PFSK-1 (cell line): ENCODE results near the gene NDUFA8.

Experiments
- FOXP2 ChIP-seq: optimal IDR thresholded peaks from 2 replicates; pipeline ENCODE3; 2011; ENCODE audit warnings: borderline replicate concordance, control low read depth, inconsistent platforms; ENCODE audit not compliant: insufficient read depth; ENCODE audit errors: extremely low read length, extremely low read depth
- POLR2AphosphoS5 ChIP-seq: IDR thresholded peaks from 2 replicates; pipeline ENCODE4 v1.6.1; 2012; ENCODE audit warnings: low read depth, mild to moderate bottlenecking, control low read depth, low read length, moderate library complexity
- SIN3A ChIP-seq: IDR thresholded peaks from 2 replicates; pipeline ENCODE4 v1.6.1; 2012; ENCODE audit warnings: mild to moderate bottlenecking, low read length, moderate library complexity, borderline replicate concordance; ENCODE audit not compliant: insufficient read depth
- TAF1 ChIP-seq: IDR thresholded peaks from 2 replicates; pipeline ENCODE4 v1.6.1; 2012; ENCODE audit warnings: low read length, control low read depth, borderline replicate concordance; ENCODE audit not compliant: insufficient read depth
- TF ChIP-seq, protein P1 (sequence below), 2 experiments: IDR thresholded peaks; 2 replicates each; pipeline versions ENCODE4 v1.6.1 to v1.8.0; 2011 to 2012; ENCODE audit warnings: low read depth in 2 of 2, low read length in 2 of 2, control low read depth in 1 of 2, inconsistent platforms in 1 of 2, mild to moderate bottlenecking in 1 of 2, moderate library complexity in 1 of 2; ENCODE audit not compliant: insufficient read depth in 1 of 2

NDUFA8 gene

DNA sequence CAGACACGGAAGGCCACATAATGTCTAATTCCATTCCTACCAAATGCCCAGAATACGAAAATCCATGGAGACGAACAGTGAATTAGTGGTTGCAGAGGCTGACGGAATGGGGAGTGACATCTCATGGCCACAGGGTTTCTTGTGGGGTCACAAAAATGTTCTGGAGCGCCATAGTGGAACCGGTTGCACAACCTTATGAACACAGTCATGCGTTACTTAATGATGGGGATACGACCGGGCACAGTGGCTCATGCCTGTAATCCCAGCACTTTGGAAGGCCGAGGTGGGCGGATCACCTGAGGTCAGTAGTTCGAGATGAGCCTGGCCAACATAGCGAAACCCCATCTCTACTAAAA is 40.4 kb downstream of the NDUFA8 start:
- TF ChIP-seq SIN3A (no peak), FOXP2 (no peak), POLR2AphosphoS5 (no peak), TAF1 (no peak)
- TF ChIP-seq, protein P1, sequence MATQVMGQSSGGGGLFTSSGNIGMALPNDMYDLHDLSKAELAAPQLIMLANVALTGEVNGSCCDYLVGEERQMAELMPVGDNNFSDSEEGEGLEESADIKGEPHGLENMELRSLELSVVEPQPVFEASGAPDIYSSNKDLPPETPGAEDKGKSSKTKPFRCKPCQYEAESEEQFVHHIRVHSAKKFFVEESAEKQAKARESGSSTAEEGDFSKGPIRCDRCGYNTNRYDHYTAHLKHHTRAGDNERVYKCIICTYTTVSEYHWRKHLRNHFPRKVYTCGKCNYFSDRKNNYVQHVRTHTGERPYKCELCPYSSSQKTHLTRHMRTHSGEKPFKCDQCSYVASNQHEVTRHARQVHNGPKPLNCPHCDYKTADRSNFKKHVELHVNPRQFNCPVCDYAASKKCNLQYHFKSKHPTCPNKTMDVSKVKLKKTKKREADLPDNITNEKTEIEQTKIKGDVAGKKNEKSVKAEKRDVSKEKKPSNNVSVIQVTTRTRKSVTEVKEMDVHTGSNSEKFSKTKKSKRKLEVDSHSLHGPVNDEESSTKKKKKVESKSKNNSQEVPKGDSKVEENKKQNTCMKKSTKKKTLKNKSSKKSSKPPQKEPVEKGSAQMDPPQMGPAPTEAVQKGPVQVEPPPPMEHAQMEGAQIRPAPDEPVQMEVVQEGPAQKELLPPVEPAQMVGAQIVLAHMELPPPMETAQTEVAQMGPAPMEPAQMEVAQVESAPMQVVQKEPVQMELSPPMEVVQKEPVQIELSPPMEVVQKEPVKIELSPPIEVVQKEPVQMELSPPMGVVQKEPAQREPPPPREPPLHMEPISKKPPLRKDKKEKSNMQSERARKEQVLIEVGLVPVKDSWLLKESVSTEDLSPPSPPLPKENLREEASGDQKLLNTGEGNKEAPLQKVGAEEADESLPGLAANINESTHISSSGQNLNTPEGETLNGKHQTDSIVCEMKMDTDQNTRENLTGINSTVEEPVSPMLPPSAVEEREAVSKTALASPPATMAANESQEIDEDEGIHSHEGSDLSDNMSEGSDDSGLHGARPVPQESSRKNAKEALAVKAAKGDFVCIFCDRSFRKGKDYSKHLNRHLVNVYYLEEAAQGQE (IDR thresholded peaks at IDR 0.05; ENCODE audit: insufficient read depth in 1 of 2, low read depth in 2 of 2, low read length in 2 of 2): no peak

DNA sequence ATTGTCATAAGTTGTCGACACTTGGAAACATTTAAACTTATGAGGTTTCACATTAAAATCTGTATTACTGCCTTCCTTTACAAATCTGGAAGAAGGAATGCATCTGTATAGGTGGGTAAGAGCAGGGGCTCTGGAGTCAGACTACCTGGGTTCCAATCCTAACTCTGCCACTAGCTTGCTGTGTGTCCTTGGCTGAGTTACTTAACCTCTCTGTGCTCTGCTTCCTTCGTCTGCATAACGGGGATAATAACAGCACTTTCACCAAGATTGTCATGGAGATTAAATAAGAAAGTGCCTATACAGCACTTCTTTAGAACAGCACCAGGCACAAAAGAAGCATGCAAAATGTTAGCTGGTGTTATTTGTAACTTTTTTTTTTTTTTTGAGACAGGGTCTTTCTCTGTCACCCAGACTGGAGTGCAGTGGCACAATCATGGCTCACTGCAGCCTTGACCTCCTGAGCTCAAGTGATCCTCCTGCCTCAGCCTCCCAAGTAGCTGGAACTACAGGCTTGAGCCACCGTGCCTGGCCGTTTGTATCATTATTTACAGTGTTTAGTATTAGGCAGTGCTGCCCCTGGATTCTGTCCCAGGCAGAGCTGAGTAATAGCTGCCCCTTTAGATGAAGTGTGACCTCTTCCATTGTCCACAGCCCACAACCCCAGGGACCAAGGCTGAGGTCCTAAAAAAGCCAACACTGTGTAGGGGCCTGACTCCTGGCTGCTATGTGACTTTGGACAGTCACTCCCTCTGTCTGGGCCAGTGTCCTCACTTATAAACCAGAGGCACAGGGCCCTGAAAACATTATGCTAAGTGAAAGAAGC is 41.0 kb downstream of the NDUFA8 start:
- no peak for TF ChIP-seq FOXP2
- no peak for TF ChIP-seq POLR2AphosphoS5
- TF ChIP-seq, protein P1 (IDR thresholded peaks at IDR 0.05; ENCODE audit: insufficient read depth in 1 of 2, low read depth in 2 of 2, low read length in 2 of 2): no peak
- no peak for TF ChIP-seq TAF1

DNA sequence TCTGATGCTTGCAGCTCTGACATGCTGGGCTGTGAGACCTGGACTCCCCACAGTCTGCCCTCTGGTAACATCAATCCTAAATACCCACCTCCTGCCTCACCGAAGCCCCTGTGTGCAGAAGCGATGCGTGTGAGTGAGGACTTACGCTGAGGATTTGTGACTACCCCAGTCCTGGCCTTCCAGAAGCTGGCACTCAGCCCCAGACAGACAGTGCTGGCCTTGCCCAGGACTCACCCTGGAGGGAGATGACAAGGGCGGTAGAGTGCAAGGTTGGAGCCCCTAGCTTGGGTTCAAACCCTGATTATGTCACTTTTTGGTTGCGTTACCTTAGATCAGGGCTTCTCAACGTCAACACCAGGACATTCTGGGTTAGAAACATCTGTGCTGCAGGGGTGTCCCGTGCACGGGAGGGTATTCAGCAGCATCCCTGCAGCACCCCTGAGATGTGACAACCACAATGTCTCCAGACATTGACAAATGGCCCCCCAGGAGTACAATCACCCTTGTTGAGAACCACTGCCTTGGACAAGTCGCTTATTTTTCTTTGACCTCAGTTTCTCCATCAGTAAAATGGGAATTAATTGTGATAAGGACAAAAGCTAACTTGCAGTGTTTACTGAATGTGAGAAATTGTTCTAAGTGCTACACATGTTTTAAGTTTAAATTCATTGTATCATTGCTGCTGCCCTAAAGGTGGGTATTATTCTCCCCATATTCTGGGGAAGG is 43.0 kb downstream of the NDUFA8 start:
- TF ChIP-seq SIN3A: no peak
- TF ChIP-seq FOXP2: no peak
- no peak for TF ChIP-seq POLR2AphosphoS5
- no peak for TF ChIP-seq TAF1
- TF ChIP-seq, protein P1 (IDR thresholded peaks at IDR 0.05; ENCODE audit: insufficient read depth in 1 of 2, low read depth in 2 of 2, low read length in 2 of 2): no peak

DNA sequence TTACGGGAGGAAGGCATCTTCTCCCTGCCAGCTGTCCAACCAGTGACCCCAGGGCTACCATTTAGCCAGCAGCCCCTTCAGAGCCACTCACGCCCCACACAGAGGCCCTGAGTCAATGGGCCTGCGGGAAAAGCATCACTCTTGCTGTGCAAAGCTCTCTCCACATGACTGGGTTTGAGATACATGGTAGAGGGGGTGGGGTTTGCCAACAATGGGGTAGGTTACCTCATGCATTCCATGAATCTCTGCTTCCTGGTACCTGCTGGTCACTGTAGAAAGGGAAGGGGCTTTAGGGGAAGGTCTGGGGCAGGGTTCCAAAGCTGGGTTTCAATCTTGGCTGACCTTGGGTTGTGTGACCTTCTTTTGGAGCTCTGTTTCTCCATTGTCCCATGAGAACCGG is 43.5 kb downstream of the NDUFA8 start:
- TF ChIP-seq POLR2AphosphoS5 (no peak), FOXP2 (no peak)
- TF ChIP-seq, protein P1 (IDR thresholded peaks at IDR 0.05; ENCODE audit: insufficient read depth in 1 of 2, low read depth in 2 of 2, low read length in 2 of 2): no peak
